ENCODE results near the gene PIP4K2C. TPM values are rescaled to one million over a fixed set of nuclear protein-coding genes. Genes with fewer than 3 reads are reported as not detected.

The PIP4K2C gene
- total RNA-seq, 1 donor from 2014 or later = 46.6 TPM

DNA sequence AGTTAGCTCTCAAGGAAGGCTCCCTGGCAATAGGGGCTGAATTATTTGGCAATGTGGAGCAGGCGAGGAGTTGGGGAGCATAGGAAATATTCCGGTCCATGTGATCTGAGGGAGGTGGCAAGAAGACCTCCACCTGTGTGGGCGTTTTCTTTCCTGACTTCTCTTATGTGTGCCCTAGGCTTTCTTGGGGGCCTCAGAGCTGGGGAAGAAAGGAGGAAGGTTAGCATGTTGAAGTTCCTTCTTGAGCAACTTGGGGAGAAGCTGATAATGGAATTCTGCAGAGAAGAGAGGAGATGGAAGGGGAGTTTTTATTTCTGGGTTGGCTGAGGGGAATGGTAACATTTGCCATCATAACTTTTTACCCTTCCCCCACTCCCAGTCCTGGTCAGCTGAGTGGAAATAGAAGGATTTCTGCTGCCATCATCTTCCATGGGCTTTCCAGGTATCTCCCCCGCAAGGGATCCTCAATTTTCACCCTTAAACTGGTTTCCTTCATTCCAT, 14.9 kb downstream of the PIP4K2C start:
- H3K4me3 ChIP-seq (ENCODE audit: low read depth, low read length) = no peak overlapping the region

GRCh38 chr12:57606399-57606798, 15.4 kb downstream of the PIP4K2C start:
- TF ChIP-seq, protein P1, sequence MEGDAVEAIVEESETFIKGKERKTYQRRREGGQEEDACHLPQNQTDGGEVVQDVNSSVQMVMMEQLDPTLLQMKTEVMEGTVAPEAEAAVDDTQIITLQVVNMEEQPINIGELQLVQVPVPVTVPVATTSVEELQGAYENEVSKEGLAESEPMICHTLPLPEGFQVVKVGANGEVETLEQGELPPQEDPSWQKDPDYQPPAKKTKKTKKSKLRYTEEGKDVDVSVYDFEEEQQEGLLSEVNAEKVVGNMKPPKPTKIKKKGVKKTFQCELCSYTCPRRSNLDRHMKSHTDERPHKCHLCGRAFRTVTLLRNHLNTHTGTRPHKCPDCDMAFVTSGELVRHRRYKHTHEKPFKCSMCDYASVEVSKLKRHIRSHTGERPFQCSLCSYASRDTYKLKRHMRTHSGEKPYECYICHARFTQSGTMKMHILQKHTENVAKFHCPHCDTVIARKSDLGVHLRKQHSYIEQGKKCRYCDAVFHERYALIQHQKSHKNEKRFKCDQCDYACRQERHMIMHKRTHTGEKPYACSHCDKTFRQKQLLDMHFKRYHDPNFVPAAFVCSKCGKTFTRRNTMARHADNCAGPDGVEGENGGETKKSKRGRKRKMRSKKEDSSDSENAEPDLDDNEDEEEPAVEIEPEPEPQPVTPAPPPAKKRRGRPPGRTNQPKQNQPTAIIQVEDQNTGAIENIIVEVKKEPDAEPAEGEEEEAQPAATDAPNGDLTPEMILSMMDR (conservative IDR thresholded peaks at IDR 0.05; ENCODE audit: low read depth, low read length) = no peak
- no peak for DNase-seq (ENCODE audit: low read depth)
- no peak overlapping the region for H3K4me3 ChIP-seq (ENCODE audit: low read depth, low read length)

More for the DNA sequence above, 14.9 kb downstream of the PIP4K2C start:
- TF ChIP-seq, protein P1 (conservative IDR thresholded peaks at IDR 0.05; ENCODE audit: low read depth, low read length) = no peak
- no peak for DNase-seq (ENCODE audit: low read depth)

- no peak overlapping the region for H3K4me3 ChIP-seq (ENCODE audit: low read depth, low read length)
- TF ChIP-seq, protein P1 (conservative IDR thresholded peaks at IDR 0.05; ENCODE audit: low read depth, low read length) = no peak
- no peak for DNase-seq (ENCODE audit: low read depth)
Measured at GRCh38 chr12:57606821-57607220, 15.8 kb downstream of the PIP4K2C start.

- TF ChIP-seq, protein P1 (conservative IDR thresholded peaks at IDR 0.05; ENCODE audit: low read depth, low read length) = no peak
- H3K4me3 ChIP-seq (ENCODE audit: low read depth, low read length) = no peak overlapping the region
- DNase-seq (ENCODE audit: low read depth) = no peak
Measured at GRCh38 chr12:57607958-57608663, 17.1 kb downstream of the PIP4K2C start.

DNA sequence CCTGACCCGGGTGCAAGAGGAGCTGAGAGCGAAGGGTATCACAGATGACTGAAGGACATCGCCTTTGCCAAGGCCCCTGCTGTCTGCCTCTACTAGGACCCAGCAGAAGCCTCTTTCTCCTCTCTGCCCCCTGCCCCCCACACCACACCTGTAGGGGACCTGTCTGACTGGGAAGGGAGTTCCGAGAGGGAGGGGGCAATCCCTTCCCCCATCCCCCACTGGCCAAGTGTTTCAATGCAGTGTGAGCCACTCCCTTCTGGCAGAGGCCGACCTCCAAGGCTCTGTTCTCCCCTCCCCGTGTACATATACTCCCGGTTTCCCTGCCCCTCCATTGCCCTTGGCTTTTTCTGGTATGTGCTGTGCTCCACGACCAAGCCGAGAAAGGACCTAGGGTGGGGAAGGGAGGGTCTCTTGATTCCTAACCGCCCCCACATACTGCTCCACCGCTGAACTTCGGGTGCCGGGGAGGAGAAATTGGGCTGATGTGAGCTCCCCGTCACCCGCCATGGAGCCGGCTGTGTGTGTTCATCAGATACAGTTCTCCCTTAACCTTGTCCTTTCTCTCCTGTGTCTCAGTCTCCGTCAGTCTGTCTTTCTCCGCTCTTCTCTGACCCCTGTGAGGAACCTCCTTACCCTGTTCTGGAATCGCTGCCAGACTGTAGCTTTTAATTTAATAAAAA, 18.2 kb downstream of the PIP4K2C start:
- no peak overlapping the region for H3K4me3 ChIP-seq (ENCODE audit: low read depth, low read length)
- TF ChIP-seq, protein P1 (conservative IDR thresholded peaks at IDR 0.05; ENCODE audit: low read depth, low read length) = no peak
- DNase-seq (ENCODE audit: low read depth) = no peak

DNA sequence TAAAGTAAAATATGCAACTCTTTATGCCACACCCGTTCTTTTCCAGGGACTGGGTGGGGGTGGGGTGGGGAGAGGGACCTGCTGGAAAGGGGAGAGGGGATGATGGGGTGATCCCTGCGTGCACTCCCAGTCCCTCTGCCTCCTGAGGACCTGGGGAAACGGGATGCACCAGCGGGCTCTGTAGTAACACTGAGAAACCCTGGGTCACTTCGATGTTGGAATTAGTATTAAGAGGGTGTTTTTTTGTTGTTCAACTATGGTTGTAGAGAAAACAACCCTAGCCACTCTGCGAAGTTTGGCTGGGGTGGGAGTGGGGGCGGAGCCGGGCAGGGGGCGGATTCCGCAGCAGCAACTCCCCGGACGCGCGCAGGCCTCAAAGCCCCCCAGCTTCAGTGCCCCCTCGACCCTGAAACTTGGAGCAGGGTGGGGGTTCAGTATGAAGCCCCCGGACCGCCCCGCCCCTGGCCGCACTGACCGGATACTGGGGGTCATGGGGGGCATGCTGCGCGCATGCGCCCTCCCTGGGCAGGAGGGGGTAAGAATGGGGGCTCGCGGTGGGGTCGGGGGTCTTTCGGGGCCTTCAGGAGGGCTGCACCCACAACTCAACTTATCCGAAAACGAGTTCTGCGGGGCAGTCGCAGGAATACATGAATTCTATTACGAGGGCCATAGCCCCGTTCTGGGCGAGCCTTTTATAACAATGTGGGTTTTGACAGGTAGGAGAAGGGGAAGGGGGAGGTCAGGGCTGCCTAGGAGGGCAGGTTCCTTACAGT, 19.0 kb downstream of the PIP4K2C start:
- TF ChIP-seq, protein P1 (conservative IDR thresholded peaks at IDR 0.05; ENCODE audit: low read depth, low read length) = no peak
- H3K4me3 ChIP-seq (ENCODE audit: low read depth, low read length) = no peak overlapping the region
- DNase-seq (ENCODE audit: low read depth) = no peak

All from epithelial cell of proximal tubule (primary cell).